GM21515 (cell line): Measurements from ENCODE around the gene MVD.
"Not testable (repeated sequence)": the region's sequence is repeated elsewhere in the genome, so short reads cannot be mapped to it uniquely, and the experiment has no call there.

Experiments used
- ATAC-seq: cut with Tn5 transposase; IDR thresholded peaks from one replicate; pipeline ENCODE4 v1.9.1; 2021; ENCODE audit not compliant: unreplicated experiment

MVD gene

GRCh38 chr16:88610080-88610479 lies 52.8 kb downstream of the MVD start:
- ATAC-seq = no peak

DNA sequence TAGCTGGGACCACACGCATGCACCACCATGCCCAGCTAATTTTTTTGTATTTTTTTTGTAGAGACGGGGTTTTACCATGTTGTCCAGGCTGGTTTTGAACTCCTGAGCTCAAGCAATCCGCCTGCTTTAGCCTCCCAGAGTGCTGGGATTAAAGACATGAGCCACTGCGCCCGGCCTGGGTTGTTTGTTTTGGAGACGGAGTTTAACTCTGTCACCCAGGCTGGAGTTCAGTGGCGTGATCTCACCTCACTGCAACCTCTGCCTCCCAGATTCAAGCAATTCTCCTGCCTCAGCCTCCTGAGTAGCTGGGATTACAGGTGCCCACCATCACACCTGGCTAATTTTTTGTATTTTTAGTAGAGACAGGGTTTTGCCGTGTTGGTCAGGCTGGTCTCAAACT lies 53.5 kb downstream of the MVD start:
- not testable (repeated sequence) for ATAC-seq

DNA sequence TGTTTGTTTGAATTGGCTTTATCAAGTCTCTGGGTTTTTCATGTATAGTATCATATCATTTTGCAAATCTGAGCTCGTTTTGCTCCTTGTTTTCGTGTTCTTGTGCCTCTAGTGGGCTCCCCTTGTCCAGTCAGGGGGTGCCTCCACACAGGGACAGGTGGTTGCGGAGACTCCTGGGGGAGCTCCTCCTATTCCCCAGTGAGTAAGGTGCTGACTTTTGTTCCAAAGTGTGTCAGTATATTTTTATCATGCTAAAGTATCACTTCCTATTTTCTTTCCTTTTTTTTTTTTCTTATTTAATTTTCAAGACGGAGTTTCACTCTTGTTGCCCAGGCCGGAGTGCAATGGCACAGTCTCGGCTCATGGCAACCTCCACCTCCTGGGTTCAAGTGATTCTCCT lies 54.8 kb downstream of the MVD start:
- no peak for ATAC-seq

DNA sequence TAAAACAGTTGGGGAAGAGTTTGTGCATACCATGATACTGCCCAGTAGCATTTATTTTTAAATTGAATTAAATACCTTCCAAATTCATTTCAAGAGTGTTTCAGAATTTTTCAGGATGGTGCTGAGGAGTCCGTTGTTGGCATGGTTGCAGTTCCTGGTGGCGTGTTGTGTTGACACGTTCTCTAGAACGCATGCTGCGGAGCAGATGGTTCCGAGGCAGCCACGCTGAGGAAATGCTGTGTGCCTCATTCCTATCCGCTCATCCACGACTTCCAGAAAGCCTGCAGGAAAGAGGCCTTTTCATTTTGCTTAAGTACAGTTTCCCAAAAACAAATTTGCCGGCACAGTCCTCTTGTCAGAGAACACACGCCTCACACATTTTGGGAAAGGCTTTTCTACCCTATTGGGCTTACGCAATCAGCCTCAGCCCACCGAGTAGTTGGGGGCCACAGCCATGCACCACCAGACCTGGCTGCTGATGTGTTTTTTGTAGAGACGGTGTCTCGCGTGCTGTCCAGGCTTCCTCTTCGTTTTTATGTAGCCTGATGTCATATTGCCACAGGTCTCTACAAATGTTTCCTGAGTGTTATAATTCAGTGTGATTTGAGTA lies 56.6 kb downstream of the MVD start:
- no peak for ATAC-seq

DNA sequence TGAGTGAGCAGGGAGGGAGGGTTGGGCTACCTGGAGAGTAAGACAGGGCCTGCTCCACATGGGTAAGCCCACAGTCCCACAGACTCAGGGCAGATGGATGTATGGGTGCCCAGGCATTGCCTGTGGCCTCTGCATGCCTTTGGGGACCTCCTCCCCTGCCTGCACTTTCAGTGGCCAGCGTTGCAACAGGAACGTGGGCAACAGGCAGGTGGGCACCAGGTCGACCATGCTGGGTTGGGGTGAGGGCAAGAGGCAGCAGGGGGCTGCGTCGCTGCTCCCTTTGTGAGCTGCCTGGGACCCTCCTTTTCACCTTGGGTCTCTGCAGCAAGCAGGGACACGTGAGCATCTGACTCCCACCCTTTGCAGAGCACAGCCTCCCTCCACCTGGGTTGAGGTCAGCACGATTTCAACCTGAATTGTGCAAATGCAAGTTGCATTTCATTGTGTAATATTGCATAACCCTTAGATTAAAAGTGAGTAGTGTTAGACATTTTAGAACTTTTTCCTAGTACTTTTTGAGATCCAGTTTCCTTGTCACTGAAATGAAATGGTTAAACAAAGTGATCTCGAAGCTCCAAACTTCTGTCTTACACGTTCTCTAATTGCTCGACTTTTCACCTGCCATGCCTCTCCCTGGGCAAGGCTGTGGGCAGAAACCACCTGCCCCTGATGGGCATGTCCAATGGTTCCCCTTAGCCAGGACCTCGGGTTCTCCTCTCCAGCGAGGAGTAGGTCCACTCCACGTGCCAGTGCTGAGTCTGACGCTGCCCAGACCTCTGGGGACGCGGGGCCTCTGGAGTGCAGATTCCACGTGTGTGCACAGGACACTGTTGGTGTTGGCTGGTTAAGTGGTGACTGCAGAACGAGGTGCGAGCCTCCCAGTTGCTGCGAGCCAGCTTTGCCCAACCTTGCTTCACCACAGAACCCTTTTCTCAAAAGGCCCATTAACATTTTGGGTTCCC lies 57.4 kb downstream of the MVD start:
- ATAC-seq = no peak

DNA sequence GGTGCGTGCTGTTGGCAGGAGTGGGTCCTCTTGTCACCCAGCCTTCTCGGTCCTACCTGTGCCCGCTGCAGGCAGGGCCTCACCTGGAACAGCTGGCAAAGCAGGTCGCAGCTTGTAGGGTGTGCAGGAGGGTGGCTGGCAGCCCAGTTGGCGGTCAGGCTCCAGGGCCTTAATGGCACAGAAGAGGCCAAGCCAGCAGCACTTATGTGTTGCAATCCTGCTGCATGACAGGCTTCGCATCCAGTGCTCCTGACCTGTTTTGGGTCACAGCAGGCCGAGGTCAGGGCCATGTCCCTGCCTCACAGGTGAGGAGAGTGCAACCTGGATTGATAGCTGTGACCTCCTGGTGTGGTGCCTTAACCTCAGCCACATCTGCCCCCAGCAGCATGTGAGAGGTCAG lies 60.8 kb downstream of the MVD start:
- ATAC-seq = no peak
